ENCODE data around the gene HDAC5.

GRCh38 chr17:44059101-44059892 lies 64.1 kb downstream of the HDAC5 start:
- TF ChIP-seq EZH2 (IDR thresholded peaks at IDR 0.05; ENCODE audit: borderline replicate concordance, low read depth, low read length, poor library complexity, severe bottlenecking) (no peak), CTCF (conservative IDR thresholded peaks at IDR 0.05; ENCODE audit: low read depth, low read length) (no peak)
